H1 (cell line): Measurements from ENCODE around the gene ADGRG1. TPM values are rescaled to one million over a fixed set of nuclear protein-coding genes. Genes with fewer than 3 reads are reported as not detected.

Experiments used
- CTBP2 ChIP-seq: IDR thresholded peaks from 2 replicates; pipeline ENCODE4 v1.7.0; 2011; ENCODE audit warnings: borderline replicate concordance, mild to moderate bottlenecking, moderate library complexity, mixed read lengths, low read length; ENCODE audit not compliant: insufficient read depth, insufficient read length
- MAFK ChIP-seq: IDR thresholded peaks from 2 replicates; pipeline ENCODE4 v1.6.1; 2012; ENCODE audit warnings: low read depth, mild to moderate bottlenecking, improper control_type of control experiment, low read length
- polyA plus RNA-seq, 7 experiments: library from polyadenylated mRNA; depleted of rRNA in 3 of 7; stranded (reverse) in 5 of 7; unstranded in 2 of 7; fragments of >200 nt in 5 of 7; fragments of 200-250 nt in 2 of 7; gene quantifications; 1 replicate in 5 of 7; 2 replicates in 1 of 7; 4 replicates in 1 of 7; pipeline versions ENCODE4 v1.2.1 to v1.2.3, GENCODE V29; 2011 to 2013; ENCODE audit warnings: missing spikeins in 2 of 7, mixed read lengths in 2 of 7
- total RNA-seq: library from RNA; stranded (reverse); fragmentation: NEBNext Ultra II Directional; extraction: Animal tissue kit (Norgen Biotek cat#: 25700); gene quantifications from 2 replicates; pipeline ENCODE4 v1.2.1, GENCODE V29; 2021
- TF ChIP-seq, protein P1 (sequence below): IDR thresholded peaks from 2 replicates; pipeline ENCODE4 v1.6.1; 2012; ENCODE audit warnings: inconsistent platforms
- TF ChIP-seq, protein P2 (sequence below): fragments of 300-600 bp; sonication (generic); IDR thresholded peaks from 2 replicates; pipeline ENCODE4 v1.7.1; 2012; ENCODE audit warnings: low read length, moderate library complexity, mild to moderate bottlenecking, inconsistent platforms; ENCODE audit not compliant: insufficient replicate concordance

Gene ADGRG1
- total and polyA plus RNA-seq, 2 of the 8 experiments (the other 6 are each of a cell fraction or from before 2014, with no cell fraction given): 1.3 to 2.6 TPM

DNA sequence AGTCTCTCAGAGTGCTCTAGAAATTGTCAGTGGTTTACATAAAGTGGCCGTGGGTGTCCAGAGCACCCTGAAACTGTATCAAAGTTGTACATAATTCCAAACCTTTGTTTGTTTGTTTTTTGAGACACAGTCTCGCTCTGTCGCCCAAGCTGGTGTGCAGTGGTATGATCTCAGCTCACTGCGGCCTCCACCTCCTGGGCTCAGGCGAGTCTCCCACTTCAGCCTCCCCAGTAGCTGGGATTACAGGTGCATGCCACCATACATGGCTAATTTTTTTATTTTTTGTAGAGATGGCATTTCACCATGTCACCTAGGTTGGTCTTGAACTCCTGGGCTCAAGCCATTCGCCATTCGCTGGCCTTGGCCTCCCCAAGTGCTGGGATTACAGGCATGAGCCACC lies 24.3 kb upstream of the ADGRG1 start (continued):
- TF ChIP-seq, protein P1, sequence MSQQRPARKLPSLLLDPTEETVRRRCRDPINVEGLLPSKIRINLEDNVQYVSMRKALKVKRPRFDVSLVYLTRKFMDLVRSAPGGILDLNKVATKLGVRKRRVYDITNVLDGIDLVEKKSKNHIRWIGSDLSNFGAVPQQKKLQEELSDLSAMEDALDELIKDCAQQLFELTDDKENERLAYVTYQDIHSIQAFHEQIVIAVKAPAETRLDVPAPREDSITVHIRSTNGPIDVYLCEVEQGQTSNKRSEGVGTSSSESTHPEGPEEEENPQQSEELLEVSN: no peak
- TF ChIP-seq MAFK (no peak), CTBP2 (no peak)
- TF ChIP-seq, protein P2, sequence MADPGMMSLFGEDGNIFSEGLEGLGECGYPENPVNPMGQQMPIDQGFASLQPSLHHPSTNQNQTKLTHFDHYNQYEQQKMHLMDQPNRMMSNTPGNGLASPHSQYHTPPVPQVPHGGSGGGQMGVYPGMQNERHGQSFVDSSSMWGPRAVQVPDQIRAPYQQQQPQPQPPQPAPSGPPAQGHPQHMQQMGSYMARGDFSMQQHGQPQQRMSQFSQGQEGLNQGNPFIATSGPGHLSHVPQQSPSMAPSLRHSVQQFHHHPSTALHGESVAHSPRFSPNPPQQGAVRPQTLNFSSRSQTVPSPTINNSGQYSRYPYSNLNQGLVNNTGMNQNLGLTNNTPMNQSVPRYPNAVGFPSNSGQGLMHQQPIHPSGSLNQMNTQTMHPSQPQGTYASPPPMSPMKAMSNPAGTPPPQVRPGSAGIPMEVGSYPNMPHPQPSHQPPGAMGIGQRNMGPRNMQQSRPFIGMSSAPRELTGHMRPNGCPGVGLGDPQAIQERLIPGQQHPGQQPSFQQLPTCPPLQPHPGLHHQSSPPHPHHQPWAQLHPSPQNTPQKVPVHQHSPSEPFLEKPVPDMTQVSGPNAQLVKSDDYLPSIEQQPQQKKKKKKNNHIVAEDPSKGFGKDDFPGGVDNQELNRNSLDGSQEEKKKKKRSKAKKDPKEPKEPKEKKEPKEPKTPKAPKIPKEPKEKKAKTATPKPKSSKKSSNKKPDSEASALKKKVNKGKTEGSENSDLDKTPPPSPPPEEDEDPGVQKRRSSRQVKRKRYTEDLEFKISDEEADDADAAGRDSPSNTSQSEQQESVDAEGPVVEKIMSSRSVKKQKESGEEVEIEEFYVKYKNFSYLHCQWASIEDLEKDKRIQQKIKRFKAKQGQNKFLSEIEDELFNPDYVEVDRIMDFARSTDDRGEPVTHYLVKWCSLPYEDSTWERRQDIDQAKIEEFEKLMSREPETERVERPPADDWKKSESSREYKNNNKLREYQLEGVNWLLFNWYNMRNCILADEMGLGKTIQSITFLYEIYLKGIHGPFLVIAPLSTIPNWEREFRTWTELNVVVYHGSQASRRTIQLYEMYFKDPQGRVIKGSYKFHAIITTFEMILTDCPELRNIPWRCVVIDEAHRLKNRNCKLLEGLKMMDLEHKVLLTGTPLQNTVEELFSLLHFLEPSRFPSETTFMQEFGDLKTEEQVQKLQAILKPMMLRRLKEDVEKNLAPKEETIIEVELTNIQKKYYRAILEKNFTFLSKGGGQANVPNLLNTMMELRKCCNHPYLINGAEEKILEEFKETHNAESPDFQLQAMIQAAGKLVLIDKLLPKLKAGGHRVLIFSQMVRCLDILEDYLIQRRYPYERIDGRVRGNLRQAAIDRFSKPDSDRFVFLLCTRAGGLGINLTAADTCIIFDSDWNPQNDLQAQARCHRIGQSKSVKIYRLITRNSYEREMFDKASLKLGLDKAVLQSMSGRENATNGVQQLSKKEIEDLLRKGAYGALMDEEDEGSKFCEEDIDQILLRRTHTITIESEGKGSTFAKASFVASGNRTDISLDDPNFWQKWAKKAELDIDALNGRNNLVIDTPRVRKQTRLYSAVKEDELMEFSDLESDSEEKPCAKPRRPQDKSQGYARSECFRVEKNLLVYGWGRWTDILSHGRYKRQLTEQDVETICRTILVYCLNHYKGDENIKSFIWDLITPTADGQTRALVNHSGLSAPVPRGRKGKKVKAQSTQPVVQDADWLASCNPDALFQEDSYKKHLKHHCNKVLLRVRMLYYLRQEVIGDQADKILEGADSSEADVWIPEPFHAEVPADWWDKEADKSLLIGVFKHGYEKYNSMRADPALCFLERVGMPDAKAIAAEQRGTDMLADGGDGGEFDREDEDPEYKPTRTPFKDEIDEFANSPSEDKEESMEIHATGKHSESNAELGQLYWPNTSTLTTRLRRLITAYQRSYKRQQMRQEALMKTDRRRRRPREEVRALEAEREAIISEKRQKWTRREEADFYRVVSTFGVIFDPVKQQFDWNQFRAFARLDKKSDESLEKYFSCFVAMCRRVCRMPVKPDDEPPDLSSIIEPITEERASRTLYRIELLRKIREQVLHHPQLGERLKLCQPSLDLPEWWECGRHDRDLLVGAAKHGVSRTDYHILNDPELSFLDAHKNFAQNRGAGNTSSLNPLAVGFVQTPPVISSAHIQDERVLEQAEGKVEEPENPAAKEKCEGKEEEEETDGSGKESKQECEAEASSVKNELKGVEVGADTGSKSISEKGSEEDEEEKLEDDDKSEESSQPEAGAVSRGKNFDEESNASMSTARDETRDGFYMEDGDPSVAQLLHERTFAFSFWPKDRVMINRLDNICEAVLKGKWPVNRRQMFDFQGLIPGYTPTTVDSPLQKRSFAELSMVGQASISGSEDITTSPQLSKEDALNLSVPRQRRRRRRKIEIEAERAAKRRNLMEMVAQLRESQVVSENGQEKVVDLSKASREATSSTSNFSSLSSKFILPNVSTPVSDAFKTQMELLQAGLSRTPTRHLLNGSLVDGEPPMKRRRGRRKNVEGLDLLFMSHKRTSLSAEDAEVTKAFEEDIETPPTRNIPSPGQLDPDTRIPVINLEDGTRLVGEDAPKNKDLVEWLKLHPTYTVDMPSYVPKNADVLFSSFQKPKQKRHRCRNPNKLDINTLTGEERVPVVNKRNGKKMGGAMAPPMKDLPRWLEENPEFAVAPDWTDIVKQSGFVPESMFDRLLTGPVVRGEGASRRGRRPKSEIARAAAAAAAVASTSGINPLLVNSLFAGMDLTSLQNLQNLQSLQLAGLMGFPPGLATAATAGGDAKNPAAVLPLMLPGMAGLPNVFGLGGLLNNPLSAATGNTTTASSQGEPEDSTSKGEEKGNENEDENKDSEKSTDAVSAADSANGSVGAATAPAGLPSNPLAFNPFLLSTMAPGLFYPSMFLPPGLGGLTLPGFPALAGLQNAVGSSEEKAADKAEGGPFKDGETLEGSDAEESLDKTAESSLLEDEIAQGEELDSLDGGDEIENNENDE: no peak
